ENCODE measurements around the gene LDLRAD3. TPM values are rescaled to one million over a fixed set of nuclear protein-coding genes. Genes with fewer than 3 reads are reported as not detected.
A peak's percentile ranks its signal among the peaks of the same experiment; 100 is the strongest.

Gene LDLRAD3
- total RNA-seq, 1 experiment from 2014 or later: 12.1 TPM

DNA sequence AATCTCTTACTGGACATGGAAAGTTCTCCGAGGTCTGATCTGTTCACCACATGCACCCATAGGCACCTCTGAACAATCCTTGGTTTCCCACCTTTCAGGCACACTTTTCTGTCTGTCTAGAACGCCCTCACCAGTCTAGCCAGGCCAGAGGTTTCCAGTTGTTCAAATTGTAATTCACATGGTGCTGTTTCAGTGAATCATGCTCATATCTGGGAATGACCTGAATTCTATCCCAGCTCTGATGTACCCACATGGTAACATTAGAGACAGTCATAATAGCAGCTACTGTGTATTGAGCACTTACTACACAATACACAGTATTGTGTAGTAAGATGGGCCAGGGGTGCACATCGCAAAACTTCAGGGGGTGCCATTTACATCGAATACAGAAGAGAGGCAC is 207.1 kb downstream of the LDLRAD3 start:
- Histone ChIP-seq H4K5ac (ENCODE audit: insufficient read length, low read depth, low read length) (no peak overlapping the region), H3K14ac (ENCODE audit: insufficient read depth, low read length) (no peak overlapping the region), H4K20me1 (ENCODE audit: control insufficient read depth, insufficient read depth, insufficient read length) (no peaks in the 10 kb centered on the region), H2BK12ac (ENCODE audit: insufficient read length, low read depth, low read length) (no peak overlapping the region), H4K8ac (replicated peaks; ENCODE audit: insufficient read length, low read depth, low read length) (no peak overlapping the region), H3K9ac (ENCODE audit: extremely low read depth, insufficient read length, low read length) (no peak overlapping the region), H3K4me1 (ENCODE audit: insufficient read depth, low read length) (peaks cover 10% of the 10 kb centered on the region; the same call in 1 of the 2 replicates), H3K27me3 (ENCODE audit: insufficient read depth, low read length) (no peaks in the 10 kb centered on the region), H2BK20ac (ENCODE audit: low read depth, low read length, poor library complexity, severe bottlenecking) (no peak overlapping the region), H2AFZ (ENCODE audit: low read length) (no peak overlapping the region), H4K91ac (ENCODE audit: insufficient read length, low read depth, low read length) (no peak overlapping the region), H3K23me2 (ENCODE audit: insufficient read length, low read depth, low read length, poor library complexity, severe bottlenecking) (no peaks in the 10 kb centered on the region), H3K79me1 (ENCODE audit: insufficient read depth, low read depth, low read length, poor library complexity, severe bottlenecking) (no peaks in the 10 kb centered on the region), H2BK15ac (ENCODE audit: low read depth, low read length) (no peak overlapping the region), H3K79me2 (ENCODE audit: insufficient read depth, low read length) (no peaks in the 10 kb centered on the region), H3K56ac (ENCODE audit: insufficient read length, low read depth, low read length) (no peak overlapping the region), H3K23ac (ENCODE audit: insufficient read length, low read depth, low read length) (no peak overlapping the region), H3K27ac (ENCODE audit: insufficient read length, low read depth, low read length) (no peak overlapping the region), H3T11ph (ENCODE audit: low read length) (no peak overlapping the region), H3K4ac (ENCODE audit: low read depth, low read length) (no peak overlapping the region), H3K9me3 (ENCODE audit: control insufficient read depth, low read depth, low read length) (no peaks in the 10 kb centered on the region), H2BK5ac (ENCODE audit: insufficient read length, low read length) (no peak overlapping the region), H2AK5ac (ENCODE audit: insufficient read length, low read length) (no peak overlapping the region), H3K4me2 (ENCODE audit: insufficient read depth, insufficient read length, low read length) (no peak overlapping the region), H2BK120ac (ENCODE audit: low read depth, low read length, poor library complexity, severe bottlenecking) (no peak overlapping the region), H3K18ac (ENCODE audit: insufficient read length, low read depth, low read length) (no peak overlapping the region)
- WGBS (ENCODE audit: extremely low coverage, insufficient read length, low lambda C conversion rate): no CpG with 5 or more reads among the region's 4 CpGs
- Mint-ChIP-seq H3K27me3 (ENCODE audit: low read depth) (no peaks in the 10 kb centered on the region), H3K4me3 (no peak overlapping the region), H3K36me3 (ENCODE audit: insufficient read depth in 1 of 3, low read depth in 3 of 3) (peaks cover 0 to 2% (median 0%) of the 10 kb centered on the region in 3 experiments; a peak in 2 of 7 replicates), H3K27ac (peak overlapping the region in 1 of 3 experiments; percentile 74; a peak in 4 of 7 replicates), H3K9me3 (no peaks in the 10 kb centered on the region), H3K4me1 (peaks cover 35% of the 10 kb centered on the region in 2 experiments)
- TF ChIP-seq, protein P1, sequence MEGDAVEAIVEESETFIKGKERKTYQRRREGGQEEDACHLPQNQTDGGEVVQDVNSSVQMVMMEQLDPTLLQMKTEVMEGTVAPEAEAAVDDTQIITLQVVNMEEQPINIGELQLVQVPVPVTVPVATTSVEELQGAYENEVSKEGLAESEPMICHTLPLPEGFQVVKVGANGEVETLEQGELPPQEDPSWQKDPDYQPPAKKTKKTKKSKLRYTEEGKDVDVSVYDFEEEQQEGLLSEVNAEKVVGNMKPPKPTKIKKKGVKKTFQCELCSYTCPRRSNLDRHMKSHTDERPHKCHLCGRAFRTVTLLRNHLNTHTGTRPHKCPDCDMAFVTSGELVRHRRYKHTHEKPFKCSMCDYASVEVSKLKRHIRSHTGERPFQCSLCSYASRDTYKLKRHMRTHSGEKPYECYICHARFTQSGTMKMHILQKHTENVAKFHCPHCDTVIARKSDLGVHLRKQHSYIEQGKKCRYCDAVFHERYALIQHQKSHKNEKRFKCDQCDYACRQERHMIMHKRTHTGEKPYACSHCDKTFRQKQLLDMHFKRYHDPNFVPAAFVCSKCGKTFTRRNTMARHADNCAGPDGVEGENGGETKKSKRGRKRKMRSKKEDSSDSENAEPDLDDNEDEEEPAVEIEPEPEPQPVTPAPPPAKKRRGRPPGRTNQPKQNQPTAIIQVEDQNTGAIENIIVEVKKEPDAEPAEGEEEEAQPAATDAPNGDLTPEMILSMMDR (conservative IDR thresholded peaks at IDR 0.05): no peak
- DNase-seq: no peak
